Measurements from ENCODE around the gene LTBR.

DNA sequence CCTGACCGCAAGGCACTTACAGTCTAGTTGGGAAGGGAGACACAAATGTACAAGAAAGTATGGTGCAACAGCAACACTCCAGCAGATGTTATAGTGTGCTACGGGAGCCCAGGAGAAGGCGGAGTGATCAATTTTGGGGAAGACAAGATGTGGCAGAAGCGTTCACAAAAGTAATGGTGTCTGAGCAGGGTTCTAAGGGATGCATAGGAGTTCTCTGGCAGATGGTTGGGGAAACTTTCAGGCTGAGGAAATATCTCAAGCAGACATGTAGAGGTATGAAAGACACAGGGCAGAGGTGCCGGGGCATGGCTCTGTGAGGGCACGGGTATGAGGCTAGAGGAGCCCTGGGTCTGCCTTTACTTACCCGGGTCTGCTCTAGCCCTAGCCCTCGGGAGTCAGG, 37.0 kb upstream of the LTBR start:
- TF ChIP-seq POLR2AphosphoS5 (IDR thresholded peaks at IDR 0.05): no peak
- TF ChIP-seq, protein P1, sequence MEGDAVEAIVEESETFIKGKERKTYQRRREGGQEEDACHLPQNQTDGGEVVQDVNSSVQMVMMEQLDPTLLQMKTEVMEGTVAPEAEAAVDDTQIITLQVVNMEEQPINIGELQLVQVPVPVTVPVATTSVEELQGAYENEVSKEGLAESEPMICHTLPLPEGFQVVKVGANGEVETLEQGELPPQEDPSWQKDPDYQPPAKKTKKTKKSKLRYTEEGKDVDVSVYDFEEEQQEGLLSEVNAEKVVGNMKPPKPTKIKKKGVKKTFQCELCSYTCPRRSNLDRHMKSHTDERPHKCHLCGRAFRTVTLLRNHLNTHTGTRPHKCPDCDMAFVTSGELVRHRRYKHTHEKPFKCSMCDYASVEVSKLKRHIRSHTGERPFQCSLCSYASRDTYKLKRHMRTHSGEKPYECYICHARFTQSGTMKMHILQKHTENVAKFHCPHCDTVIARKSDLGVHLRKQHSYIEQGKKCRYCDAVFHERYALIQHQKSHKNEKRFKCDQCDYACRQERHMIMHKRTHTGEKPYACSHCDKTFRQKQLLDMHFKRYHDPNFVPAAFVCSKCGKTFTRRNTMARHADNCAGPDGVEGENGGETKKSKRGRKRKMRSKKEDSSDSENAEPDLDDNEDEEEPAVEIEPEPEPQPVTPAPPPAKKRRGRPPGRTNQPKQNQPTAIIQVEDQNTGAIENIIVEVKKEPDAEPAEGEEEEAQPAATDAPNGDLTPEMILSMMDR (IDR thresholded peaks at IDR 0.05): no peak
- TF ChIP-seq POLR2A (IDR thresholded peaks at IDR 0.05): no peak
